ENCODE results near the gene COL23A1.

COL23A1 gene

DNA sequence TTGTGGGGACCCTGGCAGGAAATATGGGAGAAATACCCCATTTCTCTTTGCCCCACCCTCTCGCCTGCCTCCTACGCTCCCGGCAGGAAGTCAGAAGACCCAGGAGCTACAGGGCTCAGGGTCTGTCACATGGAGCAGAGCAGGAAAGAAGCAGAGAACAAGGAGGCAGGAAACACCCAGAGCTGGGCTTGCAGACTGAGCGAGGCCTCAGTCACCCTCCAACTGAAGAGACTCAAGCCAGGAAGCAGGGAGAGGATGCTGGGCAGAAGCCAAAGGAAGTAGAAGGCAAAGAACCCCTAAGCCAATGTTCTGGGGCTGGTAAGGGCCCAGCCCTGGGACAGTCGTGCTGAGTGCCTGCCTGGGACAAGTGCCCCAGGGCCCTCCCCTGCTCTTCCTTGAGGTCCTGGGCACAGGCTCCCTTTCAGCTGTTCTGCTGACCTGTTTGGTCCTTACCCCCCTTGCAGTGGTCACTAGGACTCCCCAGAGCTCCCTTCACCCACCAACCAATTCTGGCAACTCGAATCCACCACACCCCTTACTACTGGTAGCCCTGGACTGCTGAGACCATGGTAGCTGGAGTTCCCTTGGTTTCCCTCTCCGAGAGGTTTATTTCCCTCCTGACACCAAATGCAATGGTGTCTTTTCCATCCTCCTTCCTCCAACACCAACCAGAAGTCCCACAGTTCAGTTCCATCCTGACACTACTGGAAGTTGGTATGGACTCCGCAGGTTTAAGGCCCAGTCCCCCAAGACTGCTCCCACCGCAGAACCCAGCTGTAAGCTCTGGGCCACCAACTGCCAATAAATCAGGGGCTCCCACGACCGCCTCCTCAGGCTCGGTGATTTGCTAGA lies 157.5 kb downstream of the COL23A1 start:
- no peak for DNase-seq

DNA sequence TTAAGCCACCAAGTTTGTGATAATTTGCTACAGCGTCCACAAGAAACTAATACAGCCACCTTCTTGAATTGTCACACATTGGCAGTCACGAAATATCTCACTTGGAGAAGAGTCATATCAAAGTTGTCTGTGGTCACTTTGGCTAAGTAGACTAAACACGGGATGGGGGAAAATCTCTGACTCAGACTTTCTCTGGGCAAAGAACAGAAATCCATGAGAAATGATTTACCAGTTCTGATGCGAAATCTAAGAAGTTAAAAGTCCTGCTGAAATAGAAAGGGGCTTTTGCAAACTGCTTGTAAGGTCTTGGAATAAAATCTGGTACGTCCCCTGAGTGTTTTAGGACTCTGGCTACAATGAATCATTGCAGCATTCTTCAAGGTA lies 158.4 kb downstream of the COL23A1 start:
- DNase-seq: peak; percentile 33

- DNase-seq: no peak
These were observed 159.0 kb downstream of the COL23A1 start for GRCh38 chr5:178431063-178431781.

- DNase-seq: no peak
These were observed 159.8 kb downstream of the COL23A1 start for GRCh38 chr5:178430186-178431062.

DNA sequence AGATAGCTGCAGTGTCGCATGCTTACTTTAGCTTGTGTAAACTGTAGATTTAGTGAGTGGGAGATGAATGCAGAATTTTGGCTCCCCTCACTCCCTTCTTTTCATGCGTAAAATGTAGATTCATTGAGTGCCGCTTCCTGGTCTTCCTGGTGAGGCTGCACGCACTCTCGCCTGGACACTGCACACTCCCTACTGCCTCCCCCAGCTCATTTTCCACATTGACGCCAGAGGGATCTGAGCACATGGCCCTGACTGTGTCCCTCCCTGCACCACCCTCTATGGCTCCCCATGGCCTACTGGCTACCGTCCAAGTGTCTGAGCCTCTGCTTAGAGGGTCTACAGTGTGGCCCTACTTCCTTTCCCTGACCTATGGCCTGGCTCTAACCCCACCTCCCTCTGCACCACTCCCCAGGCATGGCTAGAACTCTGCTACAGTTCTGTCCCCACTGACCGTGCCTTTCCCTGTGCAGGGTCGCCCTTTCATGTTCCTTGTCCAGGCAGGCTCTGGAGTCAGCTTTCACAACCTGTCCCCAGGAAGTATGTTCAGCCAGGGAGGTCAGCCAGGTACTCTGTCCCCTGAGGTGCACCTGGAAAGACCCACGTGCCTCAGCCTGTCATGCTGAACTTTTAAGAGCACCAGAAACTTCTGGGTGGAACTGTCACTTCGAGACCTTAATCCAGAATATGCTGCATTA lies 160.6 kb downstream of the COL23A1 start:
- no peak for DNase-seq

- no peak for DNase-seq
These were observed 161.1 kb downstream of the COL23A1 start for GRCh38 chr5:178429156-178429468.

- no peak for DNase-seq
These were observed 161.6 kb downstream of the COL23A1 start for GRCh38 chr5:178428341-178429155.

DNA sequence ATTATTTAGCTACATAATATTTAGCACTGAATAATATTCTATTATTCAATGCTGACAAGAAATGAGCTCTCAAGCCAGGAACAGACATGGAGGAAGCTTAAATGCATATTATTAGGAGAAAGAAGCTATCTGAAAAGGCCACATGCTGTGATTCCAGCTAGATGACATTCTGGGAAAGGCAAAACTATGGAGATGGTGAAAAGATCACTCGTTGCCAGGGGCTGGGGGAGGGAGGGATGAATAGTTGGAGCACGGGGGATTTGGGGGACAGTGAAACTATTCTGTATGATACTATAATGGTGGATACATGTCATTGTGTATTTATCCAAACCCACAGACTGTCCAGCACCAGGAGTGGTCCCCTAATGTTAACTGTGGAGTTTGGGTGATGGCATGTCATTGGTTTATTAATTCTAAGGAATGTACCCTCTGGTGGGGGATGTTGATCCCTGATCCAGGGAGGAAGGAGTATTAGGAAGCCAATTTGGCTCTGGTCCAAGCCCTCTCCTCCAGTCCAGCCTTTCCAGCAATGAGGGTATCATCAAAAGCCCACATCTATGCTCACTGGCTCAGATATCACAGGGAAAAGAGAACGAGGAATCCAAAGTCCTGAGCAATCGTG lies 162.5 kb downstream of the COL23A1 start:
- DNase-seq: no peak

DNA sequence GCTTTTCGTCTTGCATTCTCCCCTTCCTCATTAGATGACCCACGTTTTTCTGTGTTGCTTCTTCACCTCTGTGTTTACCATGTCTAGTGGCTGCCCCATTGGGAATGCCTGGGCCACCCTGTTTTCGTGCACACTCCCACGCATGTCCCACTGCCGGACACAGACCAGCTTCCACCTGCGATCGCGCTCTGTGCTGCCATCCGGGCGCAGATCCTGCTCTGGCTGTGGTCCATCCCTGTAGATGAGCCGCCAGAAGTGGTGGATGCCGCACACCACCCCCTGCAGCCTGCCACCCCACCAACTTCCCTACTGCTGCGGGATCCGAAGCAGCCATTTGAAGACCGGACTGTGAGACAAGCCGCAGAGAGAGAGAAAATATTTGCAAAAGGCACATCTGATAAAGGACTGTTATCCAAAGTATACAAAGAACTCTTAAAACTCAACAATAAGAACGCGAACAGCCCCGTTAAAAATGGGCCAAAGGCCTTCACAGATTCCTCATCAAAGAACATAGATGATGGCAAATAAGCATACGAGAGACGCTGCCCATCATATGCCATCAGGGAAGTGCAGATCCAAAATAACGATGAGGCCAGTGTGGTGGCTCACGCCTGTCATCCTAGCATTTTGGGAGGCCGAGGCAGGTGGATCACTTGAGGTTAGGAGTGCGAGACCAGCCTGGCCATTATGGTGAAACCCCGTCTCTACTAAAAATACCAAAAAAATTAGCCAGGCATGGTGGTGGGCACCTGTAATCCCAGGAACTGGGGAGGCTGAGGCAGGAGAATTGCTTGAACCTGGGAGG lies 163.7 kb downstream of the COL23A1 start:
- no peak for DNase-seq

DNA sequence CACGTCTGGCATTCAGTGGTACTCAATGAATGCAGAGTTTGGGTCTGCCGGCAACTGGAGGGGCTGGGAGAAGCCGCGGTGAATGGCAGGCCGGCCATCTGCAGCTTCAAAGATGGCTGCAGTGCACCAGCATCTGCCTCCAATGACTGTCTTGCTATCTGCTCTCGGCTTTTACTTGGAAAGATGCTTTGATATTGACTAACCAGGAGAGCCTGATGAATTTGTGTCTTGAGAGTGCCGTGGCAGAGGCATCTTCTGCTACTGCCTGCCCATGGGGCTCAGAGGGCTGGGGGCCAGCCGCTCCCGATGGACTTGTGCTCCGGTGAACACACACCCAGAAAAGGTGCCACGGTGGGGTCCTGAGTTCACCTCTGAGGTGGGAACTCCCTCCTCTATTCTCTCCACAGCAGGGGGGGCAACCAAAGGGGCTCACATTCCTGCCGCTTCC lies 164.5 kb downstream of the COL23A1 start:
- DNase-seq: no peak

- no peak for DNase-seq
These were observed 165.4 kb downstream of the COL23A1 start for GRCh38 chr5:178424810-178425177.

DNA sequence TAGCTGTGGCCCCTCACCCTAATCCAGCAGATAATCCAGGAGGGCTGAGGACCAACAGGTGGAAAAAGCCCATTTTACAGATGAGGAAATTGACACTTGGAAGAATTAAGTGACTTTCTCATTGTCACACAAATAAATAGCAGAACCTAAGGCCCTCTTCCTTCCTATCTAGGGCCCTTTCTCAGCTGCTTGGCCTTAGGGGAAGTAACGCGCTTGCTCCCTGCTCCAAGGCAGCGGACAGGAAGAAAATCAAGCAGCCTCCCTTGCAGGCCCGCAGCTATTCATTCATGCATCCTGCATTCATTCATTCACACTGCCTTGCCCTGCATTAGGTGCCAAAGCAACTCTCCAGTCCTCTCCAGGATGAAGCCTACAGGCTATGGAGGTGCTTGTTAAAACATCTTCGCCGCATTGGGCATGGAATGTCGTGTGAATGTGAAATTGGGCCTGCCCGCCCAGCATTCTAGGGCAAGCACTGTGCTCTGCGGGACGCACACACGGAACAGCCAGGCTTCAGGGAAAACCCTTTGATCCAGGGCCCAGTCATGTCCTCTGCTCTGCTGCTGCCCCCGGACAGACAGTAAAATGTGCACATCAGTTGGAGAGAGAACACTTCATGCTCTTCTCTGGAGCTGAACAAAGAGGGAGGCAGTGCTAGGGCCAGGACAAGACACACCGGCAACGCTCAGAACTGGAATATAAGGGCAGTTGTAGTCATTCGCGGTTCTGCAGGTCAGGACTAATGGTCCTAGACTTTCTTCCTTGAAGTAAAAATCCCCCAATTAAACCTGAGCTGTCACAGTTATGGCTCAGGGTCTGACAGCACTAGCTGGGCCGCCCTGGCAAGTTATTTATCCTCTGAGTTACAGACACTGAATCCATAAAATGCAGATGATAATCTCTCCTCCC lies 166.0 kb downstream of the COL23A1 start:
- no peak for DNase-seq

DNA sequence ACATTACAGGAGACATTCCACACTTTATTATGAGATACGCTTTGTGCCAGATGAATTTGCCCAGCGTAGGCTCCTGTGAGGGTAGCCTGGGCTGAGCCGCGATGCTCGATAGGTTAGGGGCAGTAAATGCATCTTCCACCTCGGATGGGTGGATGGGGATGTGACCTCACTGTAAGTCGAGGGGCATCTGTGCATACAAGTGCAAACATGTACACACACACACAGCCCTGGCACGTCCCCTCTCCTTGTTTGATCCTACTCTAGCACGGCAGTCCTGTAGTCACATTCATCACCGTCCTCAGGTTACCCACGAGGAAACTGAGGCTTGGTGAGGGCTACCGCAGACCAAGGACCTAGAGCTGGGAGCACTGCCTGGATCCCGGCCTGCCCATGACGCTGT lies 166.8 kb downstream of the COL23A1 start:
- DNase-seq: no peak

DNA sequence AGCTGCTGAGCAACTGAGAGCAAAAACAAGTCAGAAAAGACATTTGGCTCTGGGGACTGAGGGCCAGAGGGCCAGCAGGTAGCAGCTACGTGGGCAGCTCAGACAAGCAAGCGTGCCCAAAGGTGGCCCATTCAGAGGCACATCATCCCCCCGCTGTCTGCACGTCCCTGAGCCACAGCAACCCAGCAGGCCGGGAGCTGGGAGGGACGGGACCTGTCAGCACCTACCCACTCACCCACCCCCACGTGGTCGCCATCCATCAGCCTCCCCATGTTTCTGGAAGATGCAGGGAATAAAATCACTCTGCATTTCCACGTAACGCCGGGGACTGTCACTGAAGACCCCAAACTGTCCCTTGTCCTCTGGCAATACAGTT lies 167.8 kb downstream of the COL23A1 start:
- no peak for DNase-seq

GRCh38 chr5:178421699-178422399 lies 168.3 kb downstream of the COL23A1 start:
- no peak for DNase-seq

- DNase-seq: no peak
These were observed 169.1 kb downstream of the COL23A1 start for GRCh38 chr5:178421128-178421527.

GRCh38 chr5:178420354-178420781 lies 169.8 kb downstream of the COL23A1 start:
- DNase-seq: no peak

DNA sequence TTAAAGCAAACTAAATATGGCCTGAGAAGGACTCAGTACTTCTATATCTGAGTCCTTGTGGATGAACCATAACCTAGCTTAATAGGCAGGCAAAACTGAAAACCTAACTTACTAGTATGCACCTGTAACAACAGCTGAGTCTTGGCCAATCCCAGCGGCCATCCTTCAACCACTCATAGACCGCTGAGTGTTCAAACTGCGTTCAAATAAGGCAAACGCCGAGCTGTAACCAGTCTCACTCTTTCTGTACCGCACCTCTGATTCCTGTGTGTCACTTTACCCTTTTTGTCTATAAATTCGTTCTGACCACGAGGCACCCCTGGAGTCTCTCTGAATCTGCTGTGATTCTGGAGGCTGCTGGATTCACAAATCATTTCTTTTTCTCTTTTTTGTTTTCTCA lies 170.5 kb downstream of the COL23A1 start:
- DNase-seq: no peak

- no peak for DNase-seq
These were observed 171.0 kb downstream of the COL23A1 start for GRCh38 chr5:178419196-178419595.

Measured in fibroblast of skin of abdomen (primary cell).